Stimulated activated CD8-positive, alpha-beta memory T cell treated with anti-CD3 and anti-CD28 coated beads, Interleukin-7, amount 100 ng/mL, for 24 hours (primary cell): Measurements from ENCODE around the gene FNDC3B.
"Not testable (repeated sequence)": the region's sequence is repeated elsewhere in the genome, so short reads cannot be mapped to it uniquely, and the experiment has no call there.

Experiments used
- DNase-seq: peaks from one replicate; pipeline ENCODE4 v3.0.0-alpha.2; 2020; ENCODE audit warnings: low read depth

Gene FNDC3B

DNA sequence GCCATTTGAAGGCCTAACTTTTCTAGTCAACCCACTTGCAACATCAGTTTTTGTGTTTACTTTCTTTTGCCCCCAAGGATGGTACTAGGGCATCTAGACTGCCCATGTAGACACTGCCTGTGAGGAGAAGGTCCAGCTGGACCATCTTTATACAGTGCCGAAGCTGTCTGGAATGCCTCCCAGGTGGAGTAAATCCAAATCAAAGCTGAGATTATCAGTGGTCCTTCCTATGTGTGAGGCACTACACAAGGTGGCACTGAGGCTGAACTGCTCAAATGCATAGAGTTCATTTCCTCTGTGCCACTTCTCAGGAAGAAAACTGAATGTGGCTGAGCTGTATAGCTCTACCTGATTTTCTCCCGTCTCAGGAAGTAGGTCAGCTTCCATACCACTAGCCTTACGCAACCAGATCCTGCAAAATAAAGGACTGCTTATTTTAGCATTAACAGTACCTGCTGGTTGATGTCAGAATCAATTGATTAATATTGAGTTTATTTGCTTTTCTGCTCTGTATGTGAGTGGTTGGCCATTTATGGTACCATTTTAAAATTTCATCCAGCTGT is 302.8 kb downstream of the FNDC3B start:
- no peak for DNase-seq

GRCh38 chr3:172343117-172343516 is 303.7 kb downstream of the FNDC3B start:
- no peak for DNase-seq

DNA sequence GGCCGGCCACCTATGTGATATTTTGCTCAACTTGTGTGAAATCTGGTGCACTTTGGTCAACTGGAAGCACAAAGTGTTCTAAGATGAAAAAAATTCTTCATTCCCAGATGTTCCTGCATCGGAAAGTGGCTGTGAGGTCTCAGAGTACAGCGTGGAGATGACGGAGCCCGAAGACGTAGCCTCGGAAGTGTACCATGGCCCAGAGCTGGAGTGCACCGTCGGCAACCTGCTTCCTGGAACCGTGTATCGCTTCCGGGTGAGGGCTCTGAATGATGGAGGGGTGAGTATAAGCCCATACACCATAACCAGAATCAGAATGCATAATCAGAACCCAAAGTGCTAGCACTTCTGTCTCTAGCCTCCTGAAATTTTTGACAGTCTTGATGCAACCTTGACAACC is 304.6 kb downstream of the FNDC3B start:
- DNase-seq: no peak

- no peak for DNase-seq
Measured at GRCh38 chr3:172346161-172346560, 306.8 kb downstream of the FNDC3B start.

GRCh38 chr3:172347895-172348679 is 308.7 kb downstream of the FNDC3B start:
- DNase-seq: no peak

GRCh38 chr3:172351895-172352466 is 312.6 kb downstream of the FNDC3B start:
- DNase-seq: no peak

DNA sequence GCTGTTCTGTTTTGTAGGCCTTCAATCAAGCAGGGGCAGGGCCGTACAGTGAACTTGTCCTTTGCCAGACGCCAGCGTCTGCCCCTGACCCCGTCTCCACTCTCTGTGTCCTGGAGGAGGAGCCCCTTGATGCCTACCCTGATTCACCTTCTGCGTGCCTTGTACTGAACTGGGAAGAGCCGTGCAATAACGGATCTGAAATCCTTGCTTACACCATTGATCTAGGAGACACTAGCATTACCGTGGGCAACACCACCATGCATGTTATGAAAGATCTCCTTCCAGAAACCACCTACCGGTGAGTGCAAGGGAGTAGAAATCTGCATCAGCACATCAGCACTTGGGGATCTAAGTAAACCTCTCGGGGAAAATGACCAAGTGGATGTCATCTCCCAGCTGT is 313.4 kb downstream of the FNDC3B start:
- DNase-seq: no peak

GRCh38 chr3:172354931-172355499 is 315.6 kb downstream of the FNDC3B start:
- no peak for DNase-seq

GRCh38 chr3:172355836-172356235 is 316.5 kb downstream of the FNDC3B start:
- DNase-seq: no peak

GRCh38 chr3:172356427-172356826 is 317.0 kb downstream of the FNDC3B start:
- DNase-seq: no peak

GRCh38 chr3:172357850-172358754 is 318.7 kb downstream of the FNDC3B start:
- DNase-seq: no peak

GRCh38 chr3:172359231-172359630 is 319.9 kb downstream of the FNDC3B start:
- DNase-seq: no peak

GRCh38 chr3:172359996-172360395 is 320.6 kb downstream of the FNDC3B start:
- no peak for DNase-seq

DNA sequence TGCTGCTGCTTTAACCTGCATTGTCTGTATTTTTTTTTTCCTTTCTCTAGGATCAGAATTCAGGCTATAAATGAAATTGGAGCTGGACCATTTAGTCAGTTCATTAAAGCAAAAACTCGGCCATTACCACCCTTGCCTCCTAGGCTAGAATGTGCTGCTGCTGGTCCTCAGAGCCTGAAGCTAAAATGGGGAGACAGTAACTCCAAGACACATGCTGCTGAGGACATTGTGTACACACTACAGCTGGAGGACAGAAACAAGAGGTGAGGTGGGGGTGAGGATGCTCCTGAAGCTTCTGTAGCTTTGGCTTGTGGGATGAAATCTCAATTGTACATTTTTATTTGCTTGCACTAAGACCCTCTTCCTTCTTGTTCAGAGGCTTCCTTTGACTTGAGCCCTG is 323.2 kb downstream of the FNDC3B start:
- no peak for DNase-seq

GRCh38 chr3:172364374-172365027 is 325.1 kb downstream of the FNDC3B start:
- no peak for DNase-seq

- DNase-seq: no peak
Measured at GRCh38 chr3:172365028-172365567, 325.7 kb downstream of the FNDC3B start.

DNA sequence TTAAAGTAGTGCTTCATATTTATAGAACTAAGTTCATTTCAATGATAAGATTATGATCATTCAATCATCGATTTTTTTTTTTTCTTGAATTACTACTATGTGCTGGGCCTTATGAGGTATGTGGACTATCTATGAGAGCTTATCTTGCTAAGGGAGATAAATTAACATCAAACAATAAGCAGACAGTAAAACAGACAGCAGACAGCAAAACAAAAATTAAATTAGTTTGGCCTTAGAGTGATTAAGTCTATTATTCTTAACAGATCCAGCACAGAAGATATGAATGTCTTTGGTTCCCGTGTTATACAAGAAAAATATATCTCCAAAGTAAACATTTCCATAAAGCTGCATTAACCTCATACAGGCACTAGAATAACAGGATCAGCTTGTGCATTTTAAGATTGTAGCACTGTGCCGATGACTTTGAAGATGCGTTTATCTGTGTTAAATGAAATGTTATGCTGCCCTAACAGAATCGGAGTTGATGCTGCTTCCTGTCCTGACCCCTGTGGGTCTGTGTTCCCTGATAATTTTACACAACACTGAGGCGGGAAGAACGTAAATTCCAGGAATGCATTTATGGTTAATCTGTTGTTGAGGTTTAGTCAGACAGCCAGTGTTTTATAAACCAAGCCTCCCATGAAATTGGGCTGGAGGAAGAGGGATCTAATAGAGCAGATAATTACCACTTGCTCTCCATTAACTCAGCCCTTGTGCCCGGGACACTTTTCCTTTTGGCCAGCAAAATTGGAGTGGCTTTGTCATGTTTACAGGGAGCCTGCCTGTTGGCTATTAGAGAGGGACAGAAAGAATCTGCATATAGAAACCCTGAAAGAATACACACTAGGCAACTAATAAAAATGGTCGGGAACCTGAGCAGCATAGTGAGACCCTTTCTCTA is 328.1 kb downstream of the FNDC3B start:
- no peak for DNase-seq

DNA sequence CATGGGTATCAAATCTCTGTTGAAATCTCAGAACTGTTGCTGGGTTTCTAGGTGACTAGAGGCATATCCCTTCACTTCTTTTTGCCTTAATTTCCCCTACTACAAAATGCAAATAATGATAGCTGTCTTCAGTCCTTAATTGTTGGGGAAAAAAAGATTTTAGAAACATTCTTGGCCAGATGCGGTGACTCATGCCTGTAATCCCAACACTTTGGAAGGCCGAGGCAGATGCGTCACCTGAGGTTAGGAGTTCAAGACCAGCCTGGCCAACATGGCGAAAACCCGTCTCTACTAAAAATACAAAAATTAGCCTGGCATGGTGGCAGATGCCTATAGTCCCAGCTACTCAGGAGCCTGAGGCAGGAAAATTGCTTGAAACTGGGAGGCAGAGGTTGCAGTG is 329.2 kb downstream of the FNDC3B start:
- DNase-seq: not testable (repeated sequence)

- no peak for DNase-seq
Measured at GRCh38 chr3:172369590-172370259, 330.3 kb downstream of the FNDC3B start.

GRCh38 chr3:172370419-172370818 is 331.0 kb downstream of the FNDC3B start:
- DNase-seq: no peak
